Activated naive CD8-positive, alpha-beta T cell treated with anti-CD3 and anti-CD28 coated beads, Interleukin-2, amount 10 ng/mL, durations not matched to agents 7 days and 5 days (primary cell): ENCODE measurements around the gene DYSF. TPM values are rescaled to one million over a fixed set of nuclear protein-coding genes. Genes with fewer than 3 reads are reported as not detected.
"Not testable (repeated sequence)": the region's sequence is repeated elsewhere in the genome, so short reads cannot be mapped to it uniquely, and the experiment has no call there.

Source experiments
- ATAC-seq: fragments of 150-1000 bp; cut with Tn5 transposase; one replicate; pipeline ENCODE4 v1.10.0; 2021; ENCODE audit warnings: low read depth, moderate library complexity
- POLR2A ChIA-PET: fragments of 350-600 bp; sonication (Branson Sonifier 250); formaldehyde crosslinking; loops from one replicate; lab custom pipeline; 2021; ENCODE audit warnings: antibody characterized with exemption; lab: Charles Lee
- DNase-seq: peaks from one replicate; pipeline ENCODE4 v3.0.0; 2021
- H3K27ac Mint-ChIP-seq: one replicate; pipeline ENCODE4 v1.8.0; 2022; ENCODE audit warnings: mild to moderate bottlenecking, mixed read lengths
- H3K27me3 Mint-ChIP-seq: one replicate; pipeline ENCODE4 v1.8.0; 2022; ENCODE audit warnings: mild to moderate bottlenecking, moderate library complexity, mixed read lengths
- H3K36me3 Mint-ChIP-seq: one replicate; pipeline ENCODE4 v1.8.0; 2021; ENCODE audit warnings: mild to moderate bottlenecking, mixed read lengths
- H3K4me1 Mint-ChIP-seq: one replicate; pipeline ENCODE4 v1.8.0; 2021; ENCODE audit warnings: mixed read lengths
- H3K4me3 Mint-ChIP-seq: one replicate; pipeline ENCODE4 v1.8.0; 2022; ENCODE audit warnings: mild to moderate bottlenecking, moderate library complexity, mixed read lengths
- H3K9me3 Mint-ChIP-seq: one replicate; pipeline ENCODE4 v1.8.0; 2021; ENCODE audit warnings: mixed read lengths
- total RNA-seq, 2 experiments: library from RNA; stranded (reverse); gene quantifications; one replicate each; pipeline ENCODE4 v1.2.3, GENCODE V29; 2021

The DYSF gene
- total RNA-seq, 2 experiments from 2014 or later, result 6.3 to 6.7 TPM

DNA sequence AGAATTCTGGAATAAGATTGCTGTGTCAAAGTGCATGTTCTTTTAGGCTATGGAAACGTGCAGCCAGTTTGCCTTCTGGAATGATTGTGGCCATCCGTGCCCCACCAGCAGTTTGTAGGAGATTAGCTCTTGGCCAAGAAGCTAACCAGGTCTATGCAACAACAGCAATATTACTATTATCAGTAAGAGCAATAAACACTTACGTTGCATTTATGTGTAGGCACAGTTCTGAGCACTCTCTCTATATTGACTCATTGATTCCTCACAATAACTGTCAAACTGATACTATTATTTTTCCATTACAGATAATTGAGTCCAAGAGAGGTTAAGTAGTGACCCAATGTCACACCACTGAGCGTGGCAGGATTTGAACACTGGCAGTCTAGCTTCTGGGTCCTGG is 186.4 kb downstream of the DYSF start:
- Mint-ChIP-seq H3K4me3 (no peak overlapping the region), H3K9me3 (no peaks in the 10 kb centered on the region), H3K27me3 (peaks cover 7% of the 10 kb centered on the region), H3K27ac (no peak overlapping the region), H3K36me3 (no peaks in the 10 kb centered on the region), H3K4me1 (no peaks in the 10 kb centered on the region)
- ATAC-seq (no peak), DNase-seq (no peak)
- POLR2A ChIA-PET, result no interaction called here

DNA sequence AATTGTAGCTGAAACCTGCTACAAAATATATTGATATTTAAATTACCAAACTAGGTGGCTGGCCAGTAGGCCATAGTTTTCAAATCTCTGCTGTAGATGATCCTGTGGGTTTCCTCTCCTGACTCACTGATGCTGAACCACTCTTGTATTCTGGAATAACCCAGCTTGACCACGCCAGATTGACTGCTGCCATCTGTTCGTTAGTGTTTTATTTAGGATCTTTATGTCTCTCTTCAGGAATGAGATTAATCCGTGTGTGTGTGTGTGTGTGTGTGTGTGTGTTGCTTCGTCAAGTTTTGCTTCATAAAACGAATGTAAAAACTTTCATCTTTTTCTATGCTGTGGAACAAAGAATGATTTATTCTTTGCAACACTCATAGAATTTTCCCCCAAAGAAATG is 187.1 kb downstream of the DYSF start:
- POLR2A ChIA-PET, result no interaction called here
- Mint-ChIP-seq H3K36me3 (no peaks in the 10 kb centered on the region), H3K27me3 (peaks cover 7% of the 10 kb centered on the region), H3K4me3 (no peak overlapping the region), H3K27ac (no peak overlapping the region), H3K9me3 (no peaks in the 10 kb centered on the region), H3K4me1 (no peaks in the 10 kb centered on the region)
- ATAC-seq (no peak), DNase-seq (no peak)

DNA sequence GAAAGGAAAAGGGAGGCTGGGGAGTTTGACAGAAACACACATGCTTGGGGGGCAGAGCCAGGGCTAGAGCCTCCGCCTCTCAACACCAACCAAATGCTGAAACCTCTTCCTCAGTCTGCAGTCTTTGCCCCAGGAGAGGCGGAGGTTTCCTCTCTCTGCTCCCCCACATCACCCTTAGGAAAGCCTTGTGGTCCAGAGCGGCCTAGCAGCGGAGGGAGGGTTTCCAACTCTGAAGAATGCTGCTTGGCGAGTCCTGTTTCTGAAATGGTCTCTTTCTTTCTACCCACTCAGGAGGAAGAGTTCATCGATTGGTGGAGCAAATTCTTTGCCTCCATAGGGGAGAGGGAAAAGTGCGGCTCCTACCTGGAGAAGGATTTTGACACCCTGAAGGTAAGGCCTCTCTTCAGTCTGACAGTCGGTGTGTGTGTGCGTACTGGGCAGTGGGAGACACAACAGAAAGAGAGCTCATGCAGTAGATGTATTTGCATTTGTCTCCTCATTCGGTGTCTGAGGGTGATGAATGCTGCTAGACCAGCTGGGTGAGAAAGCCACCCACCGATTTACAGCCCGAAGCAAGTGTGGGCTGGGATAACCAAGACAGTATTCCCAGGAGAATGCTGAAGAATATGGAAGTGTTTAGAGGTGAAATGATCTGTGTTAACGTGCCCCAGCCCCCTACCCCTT is 190.5 kb downstream of the DYSF start:
- no peak overlapping the region for H3K27ac Mint-ChIP-seq
- no peaks in the 10 kb centered on the region for H3K9me3 Mint-ChIP-seq
- no peaks in the 10 kb centered on the region for H3K4me1 Mint-ChIP-seq
- peaks cover 13% of the 10 kb centered on the region for H3K27me3 Mint-ChIP-seq
- ATAC-seq, result no peak
- no peak overlapping the region for H3K4me3 Mint-ChIP-seq
- peaks cover 1% of the 10 kb centered on the region for H3K36me3 Mint-ChIP-seq
- no peak for DNase-seq
- POLR2A ChIA-PET, result no interaction called here

DNA sequence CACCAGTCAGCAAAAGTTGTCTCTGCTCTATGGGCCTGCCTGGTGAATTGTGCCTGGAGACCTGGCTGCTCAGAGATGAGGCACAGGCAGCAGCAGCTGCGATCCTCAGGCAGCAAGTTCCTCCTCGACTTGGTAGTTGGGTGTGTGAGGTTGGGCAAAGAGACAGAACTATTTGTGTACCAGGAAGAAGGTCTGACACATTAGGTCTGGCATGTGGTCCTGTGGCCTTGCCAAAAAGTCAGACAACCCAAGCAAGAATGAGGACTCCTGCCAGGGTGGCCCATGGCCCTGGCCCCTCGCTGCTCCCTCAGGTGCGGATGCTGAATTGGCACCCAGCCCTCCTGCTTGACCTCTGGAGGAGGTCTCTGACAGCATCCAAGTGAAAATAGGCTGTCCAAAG is 192.7 kb downstream of the DYSF start:
- no peak for DNase-seq
- POLR2A ChIA-PET, result no interaction called here
- no peak for ATAC-seq
- H3K27me3 Mint-ChIP-seq, result peaks cover 14% of the 10 kb centered on the region
- no peaks in the 10 kb centered on the region for H3K9me3 Mint-ChIP-seq
- peaks cover 1% of the 10 kb centered on the region for H3K36me3 Mint-ChIP-seq
- H3K4me3 Mint-ChIP-seq, result no peak overlapping the region
- H3K27ac Mint-ChIP-seq, result no peak overlapping the region
- H3K4me1 Mint-ChIP-seq, result no peaks in the 10 kb centered on the region

DNA sequence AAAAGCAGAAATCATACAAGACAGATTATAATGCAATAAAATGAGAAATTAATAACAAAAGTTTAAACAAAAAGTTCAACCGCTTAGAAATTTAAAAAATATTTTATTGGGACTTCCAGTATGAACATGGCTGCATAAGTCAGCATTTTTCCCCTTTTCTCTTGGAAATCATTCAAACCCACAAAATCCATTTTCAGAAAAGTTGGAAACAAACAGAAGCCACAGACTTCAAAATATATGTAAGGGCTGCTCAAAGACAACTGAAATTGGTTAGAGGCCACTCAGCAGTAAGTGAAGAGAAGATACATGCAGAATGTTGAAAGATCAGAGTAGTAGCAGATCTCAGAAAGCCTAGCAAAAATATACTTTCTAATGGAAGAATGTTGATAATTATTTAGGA is 194.0 kb downstream of the DYSF start:
- H3K4me3 Mint-ChIP-seq, result no peak overlapping the region
- H3K36me3 Mint-ChIP-seq, result peaks cover 1% of the 10 kb centered on the region
- H3K27me3 Mint-ChIP-seq, result peaks cover 15% of the 10 kb centered on the region
- DNase-seq (no peak), ATAC-seq (no peak)
- POLR2A ChIA-PET, result no interaction called here
- no peaks in the 10 kb centered on the region for H3K9me3 Mint-ChIP-seq
- H3K4me1 Mint-ChIP-seq, result no peaks in the 10 kb centered on the region
- no peak overlapping the region for H3K27ac Mint-ChIP-seq

DNA sequence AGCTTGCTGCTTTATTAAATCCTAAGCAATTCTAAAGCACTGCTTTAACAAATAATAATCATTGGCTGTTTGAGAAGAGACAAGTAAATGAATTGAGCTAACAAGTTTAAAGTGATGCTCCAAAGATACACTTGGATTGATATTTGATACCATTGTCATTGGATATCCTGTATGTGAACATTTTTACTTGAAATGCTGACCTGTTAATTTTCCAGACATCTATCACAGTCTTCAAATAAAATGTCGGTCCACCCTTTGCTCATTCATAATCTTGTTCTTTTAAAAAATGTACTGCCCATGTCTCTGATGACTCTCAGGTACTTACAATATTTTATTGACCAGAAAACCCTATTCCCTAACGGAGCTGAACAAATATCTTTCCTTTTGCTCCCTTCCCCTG is 202.1 kb downstream of the DYSF start:
- no peaks in the 10 kb centered on the region for H3K4me1 Mint-ChIP-seq
- peaks cover 14% of the 10 kb centered on the region for H3K9me3 Mint-ChIP-seq
- H3K27ac Mint-ChIP-seq, result no peak overlapping the region
- no peak overlapping the region for H3K4me3 Mint-ChIP-seq
- peaks cover 2% of the 10 kb centered on the region for H3K36me3 Mint-ChIP-seq
- POLR2A ChIA-PET, result no interaction called here
- DNase-seq (no peak), ATAC-seq (no peak)
- peaks cover 5% of the 10 kb centered on the region for H3K27me3 Mint-ChIP-seq

DNA sequence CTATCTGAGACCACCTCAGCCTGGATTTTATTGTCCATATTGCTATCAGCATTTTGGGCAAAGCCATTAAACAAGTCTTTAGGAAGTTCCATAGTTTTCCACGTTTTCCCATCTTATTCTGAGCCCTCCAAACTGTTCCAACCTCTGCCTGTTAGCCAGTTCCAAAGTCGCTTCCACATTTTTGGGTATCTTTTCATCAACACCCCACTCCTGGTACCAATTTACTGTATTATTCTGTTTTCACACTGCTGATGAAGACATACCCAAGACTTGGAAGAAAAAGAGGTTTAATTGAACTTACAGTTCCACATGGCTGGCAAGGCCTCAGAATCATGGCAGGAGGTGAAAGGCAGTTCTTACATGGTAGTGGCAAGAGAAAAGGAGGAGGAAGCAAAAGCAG is 204.9 kb downstream of the DYSF start:
- H3K4me3 Mint-ChIP-seq, H3K4me1 Mint-ChIP-seq, H3K36me3 Mint-ChIP-seq, H3K27ac Mint-ChIP-seq, DNase-seq, ATAC-seq, POLR2A ChIA-PET, H3K27me3 Mint-ChIP-seq: not testable (repeated sequence)
- H3K9me3 Mint-ChIP-seq, result peaks cover 14% of the 10 kb centered on the region

DNA sequence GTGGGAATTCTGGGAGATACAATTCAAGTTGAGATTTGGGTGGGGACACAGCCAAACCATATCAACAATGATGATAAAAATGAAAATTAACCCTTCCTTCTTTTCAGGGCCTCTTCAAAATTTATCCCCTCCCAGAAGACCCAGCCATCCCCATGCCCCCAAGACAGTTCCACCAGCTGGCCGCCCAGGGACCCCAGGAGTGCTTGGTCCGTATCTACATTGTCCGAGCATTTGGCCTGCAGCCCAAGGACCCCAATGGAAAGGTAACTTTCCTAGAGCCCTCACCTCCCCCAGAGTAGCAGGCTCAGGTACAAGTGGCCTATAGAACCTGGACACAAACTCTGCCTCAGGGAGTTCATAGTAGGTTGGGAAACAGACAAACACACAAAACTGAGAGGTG is 205.4 kb downstream of the DYSF start:
- POLR2A ChIA-PET, result no interaction called here
- no peaks in the 10 kb centered on the region for H3K4me1 Mint-ChIP-seq
- peaks cover 14% of the 10 kb centered on the region for H3K9me3 Mint-ChIP-seq
- ATAC-seq (no peak), DNase-seq (no peak)
- H3K27me3 Mint-ChIP-seq, result no peaks in the 10 kb centered on the region
- peaks cover 2% of the 10 kb centered on the region for H3K36me3 Mint-ChIP-seq
- H3K4me3 Mint-ChIP-seq, result no peak overlapping the region
- no peak overlapping the region for H3K27ac Mint-ChIP-seq

DNA sequence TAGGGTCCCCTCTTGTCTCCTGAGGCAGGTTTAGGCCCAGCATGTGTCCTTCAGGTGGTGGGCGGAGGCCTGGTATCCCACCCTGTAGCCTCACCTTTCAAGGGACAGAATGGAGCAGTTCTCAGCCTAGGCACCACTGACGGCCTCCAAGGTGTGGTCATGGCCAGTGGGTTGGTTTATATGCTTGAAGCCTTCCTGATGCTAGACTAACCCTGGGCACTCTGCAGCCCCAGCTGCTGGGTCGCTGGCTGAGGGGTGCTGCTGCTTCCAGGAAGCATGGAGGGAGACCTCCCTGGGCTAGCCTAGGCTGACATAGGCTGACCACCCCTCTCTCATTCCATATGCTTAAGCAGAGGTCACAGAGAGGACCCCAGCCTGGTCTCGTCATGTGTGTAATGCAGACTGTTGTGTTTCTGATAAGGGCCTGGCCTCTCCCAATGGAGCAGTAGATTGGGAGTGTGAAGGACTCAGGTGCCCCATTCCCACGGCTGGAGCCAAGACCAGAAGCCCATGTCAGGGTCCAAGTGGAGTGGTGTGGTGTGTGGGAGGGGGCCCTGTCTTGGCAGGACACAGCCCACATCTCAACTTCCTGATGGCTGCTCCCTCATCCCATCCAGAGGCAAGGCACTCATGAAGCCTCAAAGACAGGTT is 206.6 kb downstream of the DYSF start:
- no peaks in the 10 kb centered on the region for H3K27me3 Mint-ChIP-seq
- POLR2A ChIA-PET, result no interaction called here
- peaks cover 2% of the 10 kb centered on the region for H3K36me3 Mint-ChIP-seq
- H3K9me3 Mint-ChIP-seq, result peaks cover 14% of the 10 kb centered on the region
- H3K27ac Mint-ChIP-seq, result no peak overlapping the region
- no peak overlapping the region for H3K4me3 Mint-ChIP-seq
- DNase-seq (no peak), ATAC-seq (no peak)
- no peaks in the 10 kb centered on the region for H3K4me1 Mint-ChIP-seq

GRCh38 chr2:71661782-71662181 is 208.4 kb downstream of the DYSF start:
- Mint-ChIP-seq H3K36me3 (no peaks in the 10 kb centered on the region), H3K9me3 (peaks cover 12% of the 10 kb centered on the region), H3K4me3 (no peak overlapping the region), H3K27ac (no peak overlapping the region), H3K4me1 (no peaks in the 10 kb centered on the region), H3K27me3 (no peaks in the 10 kb centered on the region)
- no peak for DNase-seq
- no peak for ATAC-seq
- POLR2A ChIA-PET, result no interaction called here

- Mint-ChIP-seq H3K4me1 (no peaks in the 10 kb centered on the region), H3K9me3 (peaks cover 8% of the 10 kb centered on the region), H3K4me3 (no peak overlapping the region), H3K27me3 (no peaks in the 10 kb centered on the region), H3K36me3 (no peaks in the 10 kb centered on the region), H3K27ac (no peak overlapping the region)
- no peak for ATAC-seq
- POLR2A ChIA-PET, result no interaction called here
- DNase-seq, result peak; percentile 18
These were observed 209.5 kb downstream of the DYSF start for GRCh38 chr2:71662665-71663394.

DNA sequence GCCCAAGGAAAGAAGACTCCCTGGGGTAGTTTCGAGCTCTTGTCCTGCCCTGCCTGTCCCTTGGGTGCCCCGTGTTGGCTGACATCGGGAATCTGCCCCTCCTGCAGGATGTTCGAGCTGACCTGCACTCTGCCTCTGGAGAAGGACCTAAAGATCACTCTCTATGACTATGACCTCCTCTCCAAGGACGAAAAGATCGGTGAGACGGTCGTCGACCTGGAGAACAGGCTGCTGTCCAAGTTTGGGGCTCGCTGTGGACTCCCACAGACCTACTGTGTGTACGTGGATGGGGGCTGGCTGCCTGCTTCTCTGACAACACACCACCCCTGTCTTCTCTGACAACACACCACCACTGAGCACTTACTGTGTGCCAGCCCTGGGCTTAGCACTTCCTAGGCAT is 210.8 kb downstream of the DYSF start:
- Mint-ChIP-seq H3K36me3 (no peaks in the 10 kb centered on the region), H3K27ac (no peak overlapping the region), H3K27me3 (no peaks in the 10 kb centered on the region), H3K4me1 (no peaks in the 10 kb centered on the region), H3K4me3 (no peak overlapping the region), H3K9me3 (peaks cover 1% of the 10 kb centered on the region)
- DNase-seq, result no peak
- ATAC-seq, result no peak
- POLR2A ChIA-PET, result no interaction called here

DNA sequence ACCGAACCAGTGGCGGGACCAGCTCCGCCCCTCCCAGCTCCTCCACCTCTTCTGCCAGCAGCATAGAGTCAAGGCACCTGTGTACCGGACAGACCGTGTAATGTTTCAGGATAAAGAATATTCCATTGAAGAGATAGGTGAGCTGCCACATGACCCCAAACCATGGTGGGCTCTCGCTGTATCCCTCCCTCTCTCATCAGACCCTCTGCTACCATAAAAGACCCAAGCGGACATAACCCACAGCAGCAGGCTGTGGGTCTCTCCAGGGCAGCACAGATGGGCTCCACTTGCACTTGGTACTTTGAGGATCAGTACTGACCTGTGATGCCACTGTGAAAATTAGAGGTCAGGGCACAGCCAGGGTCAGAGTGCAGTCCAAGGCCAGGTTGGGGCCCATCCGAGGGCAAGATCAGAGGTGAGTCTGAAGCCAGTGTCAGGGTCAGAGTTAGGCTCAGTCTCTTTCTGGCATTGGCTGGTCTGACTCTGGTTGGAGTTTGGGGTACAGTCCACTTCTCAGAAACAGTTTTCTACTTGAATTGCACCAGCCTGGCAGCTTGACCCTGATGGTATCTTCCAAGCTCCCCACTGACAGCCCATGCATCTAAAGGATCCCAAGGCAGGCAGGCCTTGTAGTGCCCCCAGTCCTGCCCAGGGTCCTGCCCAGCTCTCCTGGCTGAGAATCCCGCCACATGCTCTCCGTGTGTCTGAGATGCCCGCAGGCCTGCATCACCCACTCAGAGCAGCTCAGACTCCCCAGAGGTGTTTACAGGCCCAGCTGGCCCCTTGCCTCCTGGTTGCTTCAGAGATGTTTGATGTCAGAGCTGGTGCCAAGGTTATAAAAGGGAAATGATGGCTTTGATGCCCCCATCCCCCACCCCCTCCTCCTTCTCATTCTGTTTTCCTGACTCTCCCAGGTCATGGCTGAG is 212.1 kb downstream of the DYSF start:
- H3K4me3 Mint-ChIP-seq, result no peak overlapping the region
- no peak for ATAC-seq
- H3K27me3 Mint-ChIP-seq, result no peaks in the 10 kb centered on the region
- no peaks in the 10 kb centered on the region for H3K4me1 Mint-ChIP-seq
- POLR2A ChIA-PET, result no interaction called here
- H3K9me3 Mint-ChIP-seq, result no peaks in the 10 kb centered on the region
- H3K27ac Mint-ChIP-seq, result no peak overlapping the region
- DNase-seq, result peak; percentile 16
- H3K36me3 Mint-ChIP-seq, result no peaks in the 10 kb centered on the region
